Measurements from ENCODE around the gene RFPL4A.
"Not testable (repeated sequence)": the region's sequence is repeated elsewhere in the genome, so short reads cannot be mapped to it uniquely, and the experiment has no call there.

The RFPL4A gene

GRCh38 chr19:55766466-55766865 lies 7.6 kb downstream of the RFPL4A start:
- H3K36me3 ChIP-seq (ENCODE audit: insufficient read depth, low read length) = no peaks in the 10 kb centered on the region
- no peaks in the 10 kb centered on the region for H3K4me1 ChIP-seq (ENCODE audit: insufficient read depth, low read length)
- no peak overlapping the region for H3K9ac ChIP-seq (ENCODE audit: low read depth, low read length)
- H3K9me3 ChIP-seq (ENCODE audit: control insufficient read depth, insufficient read depth, low read length) = no peaks in the 10 kb centered on the region

- not testable (repeated sequence) for H3K9ac ChIP-seq (ENCODE audit: low read depth, low read length); H3K9me3 ChIP-seq (ENCODE audit: control insufficient read depth, insufficient read depth, low read length); H3K36me3 ChIP-seq (ENCODE audit: insufficient read depth, low read length); H3K4me1 ChIP-seq (ENCODE audit: insufficient read depth, low read length)
Measured at GRCh38 chr19:55768818-55769217, 9.9 kb downstream of the RFPL4A start, which contains the start of gene RFPL4AL1. TSS of gene RFPL4AL1 (plus strand) at chr19:55769118. CDS start at chr19:55771805, 2,687 bp downstream.

- H3K4me1 ChIP-seq (ENCODE audit: insufficient read depth, low read length); H3K9ac ChIP-seq (ENCODE audit: low read depth, low read length); H3K9me3 ChIP-seq (ENCODE audit: control insufficient read depth, insufficient read depth, low read length); H3K36me3 ChIP-seq (ENCODE audit: insufficient read depth, low read length): not testable (repeated sequence)
Measured at GRCh38 chr19:55769632-55770031, 10.7 kb downstream of the RFPL4A start.

- no peaks in the 10 kb centered on the region for H3K4me1 ChIP-seq (ENCODE audit: insufficient read depth, low read length)
- H3K9me3 ChIP-seq (ENCODE audit: control insufficient read depth, insufficient read depth, low read length) = no peaks in the 10 kb centered on the region
- H3K36me3 ChIP-seq (ENCODE audit: insufficient read depth, low read length) = no peaks in the 10 kb centered on the region
- H3K9ac ChIP-seq (ENCODE audit: low read depth, low read length) = no peak overlapping the region
Measured at GRCh38 chr19:55777528-55777927, 18.6 kb downstream of the RFPL4A start.

- Histone ChIP-seq H3K9me3 (ENCODE audit: control insufficient read depth, insufficient read depth, low read length) (no peaks in the 10 kb centered on the region), H3K9ac (ENCODE audit: low read depth, low read length) (no peak overlapping the region), H3K4me1 (ENCODE audit: insufficient read depth, low read length) (no peaks in the 10 kb centered on the region), H3K36me3 (ENCODE audit: insufficient read depth, low read length) (no peaks in the 10 kb centered on the region)
Measured at GRCh38 chr19:55778331-55778730, 19.4 kb downstream of the RFPL4A start.

- Histone ChIP-seq H3K9ac (ENCODE audit: low read depth, low read length) (no peak overlapping the region), H3K4me1 (ENCODE audit: insufficient read depth, low read length) (no peaks in the 10 kb centered on the region), H3K9me3 (ENCODE audit: control insufficient read depth, insufficient read depth, low read length) (no peaks in the 10 kb centered on the region), H3K36me3 (ENCODE audit: insufficient read depth, low read length) (no peaks in the 10 kb centered on the region)
Measured at GRCh38 chr19:55781112-55781511, 22.2 kb downstream of the RFPL4A start.

- no peak overlapping the region for H3K9ac ChIP-seq (ENCODE audit: low read depth, low read length)
Measured at GRCh38 chr19:55795021-55795420, 36.1 kb downstream of the RFPL4A start.

GRCh38 chr19:55801416-55801815 lies 42.5 kb downstream of the RFPL4A start:
- H3K9ac ChIP-seq (ENCODE audit: low read depth, low read length) = no peak overlapping the region
- no peaks in the 10 kb centered on the region for H3K4me1 ChIP-seq (ENCODE audit: insufficient read depth, low read length)
- no peaks in the 10 kb centered on the region for H3K9me3 ChIP-seq (ENCODE audit: control insufficient read depth, insufficient read depth, low read length)

More at GRCh38 chr19:55795021-55795420, 36.1 kb downstream of the RFPL4A start:
- Histone ChIP-seq H3K36me3 (ENCODE audit: insufficient read depth, low read length) (no peaks in the 10 kb centered on the region), H3K4me1 (ENCODE audit: insufficient read depth, low read length) (no peaks in the 10 kb centered on the region), H3K9me3 (ENCODE audit: control insufficient read depth, insufficient read depth, low read length) (no peaks in the 10 kb centered on the region)

GRCh38 chr19:55802281-55802680 lies 43.4 kb downstream of the RFPL4A start:
- no peaks in the 10 kb centered on the region for H3K36me3 ChIP-seq (ENCODE audit: insufficient read depth, low read length)
- H3K9me3 ChIP-seq (ENCODE audit: control insufficient read depth, insufficient read depth, low read length) = no peaks in the 10 kb centered on the region
- no peak overlapping the region for H3K9ac ChIP-seq (ENCODE audit: low read depth, low read length)
- no peaks in the 10 kb centered on the region for H3K4me1 ChIP-seq (ENCODE audit: insufficient read depth, low read length)

More at GRCh38 chr19:55801416-55801815, 42.5 kb downstream of the RFPL4A start:
- no peaks in the 10 kb centered on the region for H3K36me3 ChIP-seq (ENCODE audit: insufficient read depth, low read length)

GRCh38 chr19:55809381-55810058 lies 50.6 kb downstream of the RFPL4A start:
- Histone ChIP-seq H3K9me3 (ENCODE audit: control insufficient read depth, insufficient read depth, low read length) (no peaks in the 10 kb centered on the region), H3K36me3 (ENCODE audit: insufficient read depth, low read length) (no peaks in the 10 kb centered on the region), H3K9ac (ENCODE audit: low read depth, low read length) (no peak overlapping the region), H3K4me1 (ENCODE audit: insufficient read depth, low read length) (no peaks in the 10 kb centered on the region)

- H3K9ac ChIP-seq (ENCODE audit: low read depth, low read length) = no peak overlapping the region
- no peaks in the 10 kb centered on the region for H3K9me3 ChIP-seq (ENCODE audit: control insufficient read depth, insufficient read depth, low read length)
- no peaks in the 10 kb centered on the region for H3K36me3 ChIP-seq (ENCODE audit: insufficient read depth, low read length)
- H3K4me1 ChIP-seq (ENCODE audit: insufficient read depth, low read length) = no peaks in the 10 kb centered on the region
Measured at GRCh38 chr19:55811340-55811739, 52.4 kb downstream of the RFPL4A start.

- Histone ChIP-seq H3K4me1 (ENCODE audit: insufficient read depth, low read length) (no peaks in the 10 kb centered on the region), H3K9me3 (ENCODE audit: control insufficient read depth, insufficient read depth, low read length) (no peaks in the 10 kb centered on the region), H3K9ac (ENCODE audit: low read depth, low read length) (no peak overlapping the region), H3K36me3 (ENCODE audit: insufficient read depth, low read length) (no peaks in the 10 kb centered on the region)
Measured at GRCh38 chr19:55812449-55812848, 53.6 kb downstream of the RFPL4A start.
